GM13977 (cell line): ENCODE results near the gene IGSF10.

ENCODE experiments used
- DNase-seq: peaks from one replicate; pipeline ENCODE4 v3.0.0; 2012; ENCODE audit warnings: low spot score
- in situ Hi-C: fragments of 300-500 bp; cut with MboI; formaldehyde crosslinking; loops from one replicate; pipeline ENCODE4 v1.12.0; 2022; ENCODE audit warnings: low sequenced_read_pairs, low pct_unique_long_range_greater_than_20kb, mixed read lengths, inconsistent platforms; ENCODE audit not compliant: unreplicated experiment
- TF ChIP-seq, protein P1 (sequence below): IDR thresholded peaks from 2 replicates; pipeline ENCODE4 v1.5.1; 2012; ENCODE audit warnings: mild to moderate bottlenecking, control low read depth; ENCODE audit not compliant: insufficient read depth; ENCODE audit errors: extremely low read depth, missing control alignments

Gene IGSF10

DNA sequence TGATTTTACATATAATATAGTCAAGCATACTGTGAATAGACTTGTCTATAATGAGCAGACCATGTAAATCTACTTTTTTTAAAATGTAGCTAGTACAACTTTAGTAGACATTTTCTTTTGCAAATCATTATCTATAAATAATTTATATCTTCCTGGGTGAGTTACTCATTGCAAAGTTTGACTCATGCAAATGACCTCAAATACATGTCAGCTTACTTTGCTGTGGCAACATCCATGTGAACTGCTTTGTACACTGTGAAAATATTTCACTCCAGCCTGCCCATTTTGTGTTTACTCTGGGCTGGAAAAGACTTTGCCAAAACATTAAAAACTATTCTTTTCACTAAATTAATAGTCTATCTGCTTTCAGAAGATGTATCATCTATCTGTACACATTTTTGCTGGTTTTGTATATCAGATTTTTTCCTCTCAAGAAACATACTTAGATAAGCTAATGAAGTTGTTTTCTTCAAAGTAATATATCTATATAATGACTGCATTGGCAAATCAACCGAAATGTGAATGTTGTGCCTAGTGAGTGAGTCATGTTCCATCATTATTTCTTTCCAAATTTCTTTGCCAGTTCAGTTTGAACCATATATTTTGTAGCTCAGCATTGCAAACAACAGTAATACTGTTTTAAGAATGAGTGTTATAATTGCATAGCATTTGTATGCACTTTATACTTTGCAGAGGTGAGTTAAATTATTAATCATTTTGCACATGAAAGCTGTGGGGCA lies 26.5 kb downstream of the IGSF10 start:
- in situ Hi-C loops, result loop anchor here (25.0 kb wide), 1 partner anchor 403 kb away; no protein-coding TSS in a partner anchor
- no peak for DNase-seq
- TF ChIP-seq, protein P1, sequence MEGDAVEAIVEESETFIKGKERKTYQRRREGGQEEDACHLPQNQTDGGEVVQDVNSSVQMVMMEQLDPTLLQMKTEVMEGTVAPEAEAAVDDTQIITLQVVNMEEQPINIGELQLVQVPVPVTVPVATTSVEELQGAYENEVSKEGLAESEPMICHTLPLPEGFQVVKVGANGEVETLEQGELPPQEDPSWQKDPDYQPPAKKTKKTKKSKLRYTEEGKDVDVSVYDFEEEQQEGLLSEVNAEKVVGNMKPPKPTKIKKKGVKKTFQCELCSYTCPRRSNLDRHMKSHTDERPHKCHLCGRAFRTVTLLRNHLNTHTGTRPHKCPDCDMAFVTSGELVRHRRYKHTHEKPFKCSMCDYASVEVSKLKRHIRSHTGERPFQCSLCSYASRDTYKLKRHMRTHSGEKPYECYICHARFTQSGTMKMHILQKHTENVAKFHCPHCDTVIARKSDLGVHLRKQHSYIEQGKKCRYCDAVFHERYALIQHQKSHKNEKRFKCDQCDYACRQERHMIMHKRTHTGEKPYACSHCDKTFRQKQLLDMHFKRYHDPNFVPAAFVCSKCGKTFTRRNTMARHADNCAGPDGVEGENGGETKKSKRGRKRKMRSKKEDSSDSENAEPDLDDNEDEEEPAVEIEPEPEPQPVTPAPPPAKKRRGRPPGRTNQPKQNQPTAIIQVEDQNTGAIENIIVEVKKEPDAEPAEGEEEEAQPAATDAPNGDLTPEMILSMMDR, result no peak

DNA sequence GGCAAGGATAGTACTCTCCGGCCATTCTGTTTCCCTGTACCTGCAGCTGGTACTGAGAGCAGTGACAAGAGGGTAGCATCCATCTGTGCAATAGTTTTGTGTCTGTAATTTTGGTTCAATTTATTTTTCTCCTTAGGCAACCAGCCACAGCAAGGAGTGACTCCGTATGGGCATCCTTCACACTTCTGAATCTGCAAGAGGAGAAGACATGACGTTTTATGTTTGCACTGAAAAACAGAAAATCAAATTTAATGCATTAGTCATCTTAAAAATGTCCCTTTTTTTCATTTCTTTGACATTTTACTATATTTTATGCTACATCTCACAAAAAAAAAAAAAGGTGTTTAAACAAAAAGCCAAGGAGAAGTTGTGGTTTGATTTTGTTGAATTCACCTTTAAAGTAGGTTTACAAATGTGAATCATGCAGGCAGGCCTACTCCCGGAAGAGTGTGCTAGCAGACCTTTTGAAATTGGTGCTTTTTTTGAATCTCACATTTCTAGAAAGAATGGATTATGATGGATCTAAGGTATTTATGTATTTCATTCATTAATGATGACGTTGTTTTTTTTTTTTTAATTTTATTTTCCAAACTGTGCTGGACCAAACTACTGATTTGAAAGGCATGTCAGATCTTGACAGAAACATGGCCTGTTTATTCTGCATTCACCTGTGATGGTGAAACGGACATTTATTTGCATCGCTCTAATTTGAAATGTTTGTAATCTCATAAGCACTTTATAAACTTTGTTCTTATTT lies 28.1 kb downstream of the IGSF10 start:
- TF ChIP-seq, protein P1, result no peak
- in situ Hi-C loops, result loop anchor here (25.0 kb wide), 1 partner anchor 405 kb away; no protein-coding TSS in a partner anchor
- no peak for DNase-seq

DNA sequence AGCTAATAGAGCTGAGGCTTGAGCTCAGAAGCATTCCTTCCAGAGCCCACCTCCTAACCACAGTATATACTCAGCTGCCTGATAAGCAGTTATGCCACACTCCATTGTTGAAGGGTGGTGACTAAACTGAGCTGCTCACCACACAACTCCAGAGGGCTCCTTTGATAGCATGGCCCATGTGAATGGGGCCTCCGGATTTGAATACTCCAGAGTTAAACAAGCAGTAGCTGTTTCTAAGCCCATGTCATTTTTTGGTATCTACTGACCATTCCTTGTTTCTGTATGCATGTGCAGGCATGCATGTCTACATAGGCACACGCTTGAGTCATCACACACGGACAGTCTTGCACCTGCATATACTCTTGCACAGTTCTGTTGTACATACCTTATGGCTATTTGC lies 28.9 kb downstream of the IGSF10 start:
- TF ChIP-seq, protein P1, result no peak
- in situ Hi-C loops, result loop anchor here (25.0 kb wide), 1 partner anchor 405 kb away; no protein-coding TSS in a partner anchor
- no peak for DNase-seq

DNA sequence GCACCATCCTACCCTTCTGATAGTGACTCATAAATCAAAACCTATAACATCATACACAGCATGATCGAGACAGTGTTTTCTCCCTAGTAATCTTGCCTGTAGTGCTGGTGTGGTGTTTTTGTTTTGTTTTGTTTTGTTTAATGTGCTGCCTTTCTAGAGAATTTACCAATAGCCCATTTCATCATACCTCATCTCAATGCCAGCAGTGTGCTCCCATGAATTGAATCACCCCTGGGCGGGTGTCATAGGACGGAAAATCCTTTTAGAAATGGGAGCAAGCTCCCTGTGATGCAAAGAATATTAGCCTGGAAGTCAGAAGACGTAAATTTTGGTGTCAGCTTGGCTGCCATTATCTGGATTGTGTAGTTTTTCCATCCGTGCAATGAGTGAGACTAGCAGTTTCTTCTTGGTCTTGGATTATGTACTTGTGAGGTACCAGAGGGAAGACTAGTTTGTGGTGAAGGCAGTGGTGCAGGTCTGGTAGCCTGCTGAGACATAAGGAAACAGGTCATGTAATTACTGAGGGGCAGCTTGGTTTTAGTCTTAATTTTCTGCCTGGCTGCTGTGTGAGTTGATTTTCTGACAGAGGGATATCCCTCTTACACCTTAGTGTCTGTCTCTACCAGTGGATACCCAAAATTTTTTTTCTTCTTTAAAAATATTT lies 29.9 kb downstream of the IGSF10 start:
- in situ Hi-C loops, result loop anchor here (25.0 kb wide), 1 partner anchor 406 kb away; no protein-coding TSS in a partner anchor
- TF ChIP-seq, protein P1, result no peak
- peak; percentile 34 for DNase-seq

DNA sequence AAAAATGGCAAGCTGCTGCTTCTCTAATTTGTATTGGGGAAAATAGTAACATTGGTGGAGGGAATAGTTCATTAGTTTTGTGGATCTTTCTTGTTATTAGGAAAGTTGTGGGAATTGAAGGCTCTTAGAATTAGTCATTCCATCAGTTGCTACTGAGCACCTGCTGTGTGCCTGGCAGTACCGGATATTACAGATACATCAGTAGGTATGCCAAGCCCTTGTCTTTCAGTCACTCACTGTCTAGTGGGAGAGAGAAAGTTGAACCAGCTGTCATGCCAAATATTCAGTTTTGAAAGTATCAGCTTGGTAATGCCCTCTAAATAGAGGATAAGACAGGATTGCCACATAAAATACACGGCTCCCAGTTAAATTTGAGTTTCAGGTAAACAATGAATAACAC lies 32.5 kb downstream of the IGSF10 start:
- TF ChIP-seq, protein P1, result no peak
- in situ Hi-C loops, result loop anchor here (25.0 kb wide), 1 partner anchor 409 kb away; no protein-coding TSS in a partner anchor
- no peak for DNase-seq

DNA sequence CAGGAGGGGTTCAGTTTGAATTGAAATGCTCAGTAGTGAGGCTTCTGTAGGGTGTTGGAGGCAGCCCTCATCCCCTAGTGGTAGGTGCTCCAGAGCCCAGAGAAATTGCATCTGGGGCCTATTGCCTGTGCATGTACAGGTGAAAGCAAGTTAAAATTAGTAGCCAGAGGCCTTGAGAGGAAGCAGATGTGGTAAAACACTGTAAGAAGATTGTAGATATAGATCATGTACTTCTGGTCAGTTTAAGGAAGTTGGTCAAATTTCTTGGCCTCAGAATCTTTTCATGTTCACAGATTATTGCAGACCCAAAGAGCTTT lies 34.6 kb downstream of the IGSF10 start:
- TF ChIP-seq, protein P1, result no peak
- DNase-seq, result peak; percentile 42
- in situ Hi-C loops, result loop anchor here (25.0 kb wide), 1 partner anchor 411 kb away; no protein-coding TSS in a partner anchor
